Suprapubic skin (tissue), 4 donors: ENCODE results near the gene RNF220. TPM values are rescaled to one million over a fixed set of nuclear protein-coding genes. Genes with fewer than 3 reads are reported as not detected.

Experiments
- DNase-seq, 2 donors: peaks; one replicate each; pipeline ENCODE4 v3.0.0-alpha.2; 2019; ENCODE audit warnings: low spot score in 2 of 2
- H3K27ac ChIP-seq: fragments of 200-600 bp; sonication (generic); one replicate; pipeline ENCODE4 v1.5.1; 2019
- H3K27me3 ChIP-seq: fragments of 200-600 bp; sonication (generic); one replicate; pipeline ENCODE4 v1.5.1; 2019
- H3K36me3 ChIP-seq: fragments of 200-600 bp; sonication (generic); one replicate; pipeline ENCODE4 v1.5.1; 2019
- H3K4me1 ChIP-seq: fragments of 200-600 bp; sonication (generic); one replicate; pipeline ENCODE4 v1.5.1; 2019
- H3K4me3 ChIP-seq: fragments of 200-600 bp; sonication (generic); one replicate; pipeline ENCODE4 v1.5.1; 2019; ENCODE audit warnings: mild to moderate bottlenecking
- H3K9me3 ChIP-seq: fragments of 200-600 bp; sonication (generic); one replicate; pipeline ENCODE4 v1.5.1; 2019
- CTCF ChIP-seq, 2 donors: fragments of 200-600 bp in 1 of 2; fragments of 450-650 bp in 1 of 2; sonication (generic) in 1 of 2; IDR thresholded peaks; one replicate each; pipeline ENCODE4 v1.5.1; 2016 to 2019; ENCODE audit warnings: antibody characterized with exemption in 2 of 2, mild to moderate bottlenecking in 1 of 2, moderate library complexity in 1 of 2
- EP300 ChIP-seq: sonication (generic); formaldehyde crosslinking; IDR thresholded peaks from one replicate; pipeline ENCODE4 v1.6.1; 2017; ENCODE audit warnings: antibody characterized with exemption
- POLR2A ChIP-seq, 2 donors: fragments of 450-650 bp; IDR thresholded peaks; one replicate each; pipeline ENCODE4 v1.6.1; 2017; ENCODE audit warnings: antibody characterized with exemption in 2 of 2, mild to moderate bottlenecking in 2 of 2, moderate library complexity in 2 of 2
- POLR2AphosphoS5 ChIP-seq, 3 donors: sonication (generic); formaldehyde crosslinking; IDR thresholded peaks; one replicate each; pipeline ENCODE4 v1.6.1; 2017; ENCODE audit warnings: antibody characterized with exemption in 3 of 3
- WGBS: methylation state at CpG from one replicate; pipeline ENCODE4 v1.1.5; 2018; 5-methylcytosine and 5-hydroxymethylcytosine counted together
- total RNA-seq, 4 donors: library from RNA; depleted of rRNA; stranded (reverse); fragments of >200 nt; gene quantifications; one replicate each; pipeline ENCODE4 v1.1.0, GENCODE V29; 2016

Gene RNF220
- total RNA-seq, 4 donors from 2014 or later, result 79.4 to 124 (median 99.5) TPM

GRCh38 chr1:44418022-44418673, 13.1 kb downstream of the RNF220 start:
- peaks cover 95% of the 10 kb centered on the region for H3K27me3 ChIP-seq
- WGBS, result 9% methylated on average over 37 of the region's 46 CpGs
- TF ChIP-seq EP300, result no peak
- no peak for TF ChIP-seq POLR2A (IDR thresholded peaks at IDR 0.05)
- TF ChIP-seq CTCF (IDR thresholded peaks at IDR 0.05), result no peak
- no peak for TF ChIP-seq POLR2AphosphoS5 (IDR thresholded peaks at IDR 0.05)

GRCh38 chr1:44419901-44420300, 14.8 kb downstream of the RNF220 start:
- Histone ChIP-seq H3K36me3 (no peaks in the 10 kb centered on the region), H3K9me3 (no peaks in the 10 kb centered on the region), H3K27ac (no peak overlapping the region), H3K4me3 (no peak overlapping the region), H3K27me3 (peaks cover 84% of the 10 kb centered on the region), H3K4me1 (peaks cover 33% of the 10 kb centered on the region)
- WGBS, result 57% methylated on average over 3 of the region's 3 CpGs
- no peak for DNase-seq
- no peak for TF ChIP-seq EP300
- no peak for TF ChIP-seq POLR2A (IDR thresholded peaks at IDR 0.05)
- no peak for TF ChIP-seq CTCF (IDR thresholded peaks at IDR 0.05)
- TF ChIP-seq POLR2AphosphoS5 (IDR thresholded peaks at IDR 0.05), result no peak

More at GRCh38 chr1:44418022-44418673, 13.1 kb downstream of the RNF220 start:
- no peak for DNase-seq
- Histone ChIP-seq H3K4me3 (peak overlapping the region; percentile 40), H3K36me3 (no peaks in the 10 kb centered on the region), H3K4me1 (peaks cover 23% of the 10 kb centered on the region), H3K9me3 (no peaks in the 10 kb centered on the region), H3K27ac (no peak overlapping the region)

GRCh38 chr1:44420535-44420934, 15.5 kb downstream of the RNF220 start:
- Histone ChIP-seq H3K27ac (no peak overlapping the region), H3K9me3 (no peaks in the 10 kb centered on the region), H3K4me1 (peaks cover 33% of the 10 kb centered on the region), H3K4me3 (no peak overlapping the region), H3K27me3 (peaks cover 84% of the 10 kb centered on the region), H3K36me3 (no peaks in the 10 kb centered on the region)
- TF ChIP-seq POLR2AphosphoS5 (IDR thresholded peaks at IDR 0.05) (no peak), CTCF (IDR thresholded peaks at IDR 0.05) (no peak), POLR2A (IDR thresholded peaks at IDR 0.05) (no peak), EP300 (no peak)
- DNase-seq, result no peak
- WGBS, result 70% methylated on average over 2 of the region's 2 CpGs

- WGBS, result 42% methylated on average over 4 of the region's 4 CpGs
- peaks cover 33% of the 10 kb centered on the region for H3K4me1 ChIP-seq
- H3K27me3 ChIP-seq, result peaks cover 79% of the 10 kb centered on the region
- no peaks in the 10 kb centered on the region for H3K9me3 ChIP-seq
- H3K36me3 ChIP-seq, result no peaks in the 10 kb centered on the region
- DNase-seq, result no peak
- H3K27ac ChIP-seq, result no peak overlapping the region
- TF ChIP-seq POLR2AphosphoS5 (IDR thresholded peaks at IDR 0.05) (no peak), EP300 (no peak), POLR2A (IDR thresholded peaks at IDR 0.05) (no peak), CTCF (IDR thresholded peaks at IDR 0.05) (no peak)
- H3K4me3 ChIP-seq, result no peak overlapping the region
These were observed 16.4 kb downstream of the RNF220 start for GRCh38 chr1:44421446-44421884.

- Histone ChIP-seq H3K27me3 (peaks cover 78% of the 10 kb centered on the region), H3K4me3 (no peak overlapping the region), H3K9me3 (no peaks in the 10 kb centered on the region), H3K36me3 (no peaks in the 10 kb centered on the region), H3K27ac (no peak overlapping the region), H3K4me1 (peaks cover 32% of the 10 kb centered on the region)
- 63% methylated on average over 6 of the region's 6 CpGs for WGBS
- DNase-seq, result no peak
- no peak for TF ChIP-seq POLR2A (IDR thresholded peaks at IDR 0.05)
- TF ChIP-seq EP300, result no peak
- no peak for TF ChIP-seq POLR2AphosphoS5 (IDR thresholded peaks at IDR 0.05)
- no peak for TF ChIP-seq CTCF (IDR thresholded peaks at IDR 0.05)
These were observed 17.1 kb downstream of the RNF220 start for GRCh38 chr1:44422161-44422560.
